Naive thymus-derived CD4-positive, alpha-beta T cell (primary cell): Measurements from ENCODE around the gene LYST. TPM values are rescaled to one million over a fixed set of nuclear protein-coding genes. Genes with fewer than 3 reads are reported as not detected.

ENCODE experiments used
- ATAC-seq: fragments of 150-1000 bp; cut with Tn5 transposase; 2 replicates; pipeline ENCODE4 v1.10.0; 2021; ENCODE audit warnings: mild to moderate bottlenecking, moderate library complexity
- CTCF ChIA-PET: fragments of 350-600 bp; sonication (Branson Sonifier 250); formaldehyde crosslinking; loops from one replicate; lab custom pipeline; 2021; ENCODE audit warnings: antibody characterized with exemption; lab: Charles Lee
- POLR2A ChIA-PET: fragments of 350-600 bp; sonication (Branson Sonifier 250); formaldehyde crosslinking; loops from one replicate; lab custom pipeline; 2021; ENCODE audit warnings: antibody characterized with exemption, inconsistent platforms; lab: Charles Lee
- DNase-seq, 9 donors: peaks; one replicate each; pipeline versions ENCODE4 v3.0.0 to v3.0.0-alpha.2; 2020 to 2022; ENCODE audit warnings: mixed read lengths in 1 of 9
- H3K27ac ChIP-seq: one replicate; pipeline ENCODE4 v1.7.0; 2013; ENCODE audit warnings: mild to moderate bottlenecking, low read depth, low read length, moderate library complexity
- H3K27me3 ChIP-seq, 2 donors: one replicate each; pipeline ENCODE4 v1.7.0; 2013; ENCODE audit warnings: low read length in 2 of 2, mild to moderate bottlenecking in 2 of 2, moderate library complexity in 2 of 2; ENCODE audit not compliant: control insufficient read depth in 2 of 2, insufficient read depth in 2 of 2
- H3K36me3 ChIP-seq, 3 experiments: 1 replicate in 2 of 3; 2 replicates in 1 of 3; pipeline ENCODE4 v1.7.0; 2013; ENCODE audit warnings: low read length in 3 of 3, mild to moderate bottlenecking in 3 of 3, moderate library complexity in 1 of 3; ENCODE audit not compliant: insufficient read depth in 3 of 3, control insufficient read depth in 2 of 3
- H3K4me1 ChIP-seq, 2 donors: one replicate each; pipeline ENCODE4 v1.7.0; 2013; ENCODE audit warnings: low read length in 2 of 2, mild to moderate bottlenecking in 2 of 2, moderate library complexity in 1 of 2; ENCODE audit not compliant: control insufficient read depth in 2 of 2, insufficient read depth in 2 of 2
- H3K4me3 ChIP-seq: 2 replicates; pipeline ENCODE4 v1.7.0; 2013; ENCODE audit warnings: mild to moderate bottlenecking, low read length
- H3K9me3 ChIP-seq, 3 experiments: 1 replicate in 2 of 3; 2 replicates in 1 of 3; pipeline ENCODE4 v1.7.0; 2013; ENCODE audit warnings: low read length in 3 of 3; ENCODE audit not compliant: control insufficient read depth in 2 of 3
- H3K27ac Mint-ChIP-seq, 9 donors: one replicate each; pipeline ENCODE4 v1.8.0; 2020 to 2022; ENCODE audit warnings: mixed read lengths in 9 of 9, mild to moderate bottlenecking in 8 of 9, moderate library complexity in 5 of 9, inconsistent platforms in 2 of 9
- H3K27me3 Mint-ChIP-seq, 5 donors: one replicate each; pipeline ENCODE4 v1.8.0; 2021 to 2022; ENCODE audit warnings: mixed read lengths in 5 of 5, mild to moderate bottlenecking in 1 of 5
- H3K36me3 Mint-ChIP-seq, 5 donors: one replicate each; pipeline ENCODE4 v1.8.0; 2020 to 2022; ENCODE audit warnings: mixed read lengths in 5 of 5, mild to moderate bottlenecking in 3 of 5, inconsistent platforms in 1 of 5
- H3K4me1 Mint-ChIP-seq, 7 donors: one replicate each; pipeline ENCODE4 v1.8.0; 2020 to 2022; ENCODE audit warnings: mixed read lengths in 7 of 7, mild to moderate bottlenecking in 3 of 7, inconsistent platforms in 1 of 7
- H3K4me3 Mint-ChIP-seq, 10 donors: one replicate each; pipeline ENCODE4 v1.8.0; 2020 to 2022; ENCODE audit warnings: mild to moderate bottlenecking in 10 of 10, mixed read lengths in 10 of 10, moderate library complexity in 6 of 10, inconsistent platforms in 2 of 10
- H3K9me3 Mint-ChIP-seq, 11 donors: one replicate each; pipeline ENCODE4 v1.8.0; 2020 to 2022; ENCODE audit warnings: mixed read lengths in 11 of 11, mild to moderate bottlenecking in 4 of 11, inconsistent platforms in 1 of 11, moderate library complexity in 1 of 11
- intact Hi-C, 2 donors: fragments of 100-400 bp; cut with micrococcal nuclease; formaldehyde crosslinking; loops; one replicate each; pipeline ENCODE4 v1.15.1; 2023
- polyA plus RNA-seq, 2 donors: library from polyadenylated mRNA; unstranded; fragments of 300-500 nt; fragmentation: Illumina TruSeq; gene quantifications; one replicate each; pipeline ENCODE4 v1.2.3, GENCODE V29; 2021
- total RNA-seq, 6 experiments: library from RNA in 5 of 6; stranded (reverse) in 5 of 6; gene quantifications; 1 replicate in 5 of 6; 2 replicates in 1 of 6; pipeline ENCODE4 v1.2.3 and lab custom pipeline; 2021 to 2026

LYST gene
- total and polyA plus RNA-seq, 7 experiments from 2014 or later = 5.7 to 98.1 (median 27.8) TPM

DNA sequence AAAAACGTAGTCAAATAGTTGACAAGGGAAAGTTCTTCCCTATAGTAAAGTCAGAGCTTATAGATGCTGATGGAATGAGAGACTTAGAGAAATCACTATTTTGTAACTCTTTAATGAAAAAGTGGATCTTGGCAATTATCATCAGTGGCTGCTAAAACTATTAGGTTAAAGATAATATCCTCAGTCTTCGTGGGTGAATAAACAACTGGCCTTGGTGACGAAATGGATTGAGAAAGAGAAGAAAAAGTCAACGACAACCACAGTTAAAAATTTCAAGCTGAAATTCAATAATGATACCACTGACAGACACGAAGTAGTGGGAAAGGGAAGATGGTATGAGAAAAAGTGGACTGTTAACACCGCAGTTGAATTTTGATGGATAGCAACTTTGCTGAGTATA, 127.1 kb downstream of the LYST start:
- Histone ChIP-seq H3K27me3 (no peaks in the 10 kb centered on the region), H3K36me3 (peaks cover 0 to 35% (median 21%) of the 10 kb centered on the region in 3 experiments), H3K9me3 (no peaks in the 10 kb centered on the region), H3K4me1 (no peaks in the 10 kb centered on the region), H3K27ac (no peak overlapping the region), H3K4me3 (no peak overlapping the region)
- Mint-ChIP-seq H3K4me3 (no peak overlapping the region), H3K27me3 (no peaks in the 10 kb centered on the region), H3K27ac (no peak overlapping the region), H3K9me3 (no peaks in the 10 kb centered on the region), H3K36me3 (peaks cover 9 to 58% (median 45%) of the 10 kb centered on the region in 5 donors), H3K4me1 (peaks cover 0 to 4% (median 0%) of the 10 kb centered on the region in 7 donors)
- ChIA-PET POLR2A (interaction anchor here (0.6 kb wide), 1 partner anchor 1254 kb away, joined by 3 read pairs; no protein-coding TSS in a partner anchor), CTCF (no interaction called here)
- DNase-seq (no peak), ATAC-seq (no peak)
- intact Hi-C loops = no loop called here

- ATAC-seq = no peak
- Mint-ChIP-seq H3K36me3 (peaks cover 5 to 53% (median 40%) of the 10 kb centered on the region in 5 donors), H3K27me3 (no peaks in the 10 kb centered on the region), H3K9me3 (no peaks in the 10 kb centered on the region), H3K4me1 (peaks cover 0 to 6% (median 0%) of the 10 kb centered on the region in 7 donors), H3K4me3 (no peak overlapping the region), H3K27ac (no peak overlapping the region)
- CTCF ChIA-PET = no interaction called here
- intact Hi-C loops = no loop called here
- Histone ChIP-seq H3K4me3 (no peak overlapping the region), H3K9me3 (no peaks in the 10 kb centered on the region), H3K27me3 (no peaks in the 10 kb centered on the region), H3K4me1 (no peaks in the 10 kb centered on the region), H3K36me3 (peaks cover 0 to 31% (median 21%) of the 10 kb centered on the region in 3 experiments), H3K27ac (no peak overlapping the region)
- POLR2A ChIA-PET = no interaction called here
- DNase-seq = no peak
These were observed 127.6 kb downstream of the LYST start for GRCh38 chr1:235739124-235739523.

DNA sequence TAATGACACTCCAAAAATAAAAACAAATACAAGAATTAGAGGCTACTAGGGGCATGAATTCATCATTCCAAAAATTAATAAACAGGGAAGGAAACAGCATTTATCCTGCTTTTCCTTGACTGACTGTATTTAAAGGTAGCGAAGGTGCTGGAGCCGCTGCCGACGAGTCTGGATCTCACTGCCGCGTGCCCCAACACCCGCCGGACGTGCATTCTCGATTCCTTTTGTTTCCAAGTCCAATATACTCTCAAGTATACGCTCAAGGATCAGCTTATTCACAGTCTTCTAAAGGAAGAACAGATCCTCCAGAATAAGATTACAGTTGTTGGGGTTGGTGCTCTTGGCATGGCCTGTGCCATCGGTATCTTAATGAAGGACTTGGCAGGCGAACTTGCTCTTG, 129.0 kb downstream of the LYST start:
- Mint-ChIP-seq H3K4me1 (peaks cover 0 to 6% (median 0%) of the 10 kb centered on the region in 7 donors), H3K4me3 (no peak overlapping the region), H3K27ac (no peak overlapping the region), H3K9me3 (no peaks in the 10 kb centered on the region), H3K36me3 (peaks cover 5 to 48% (median 36%) of the 10 kb centered on the region in 5 donors), H3K27me3 (no peaks in the 10 kb centered on the region)
- intact Hi-C loops = no loop called here
- Histone ChIP-seq H3K36me3 (peaks cover 0 to 23% (median 14%) of the 10 kb centered on the region in 3 experiments), H3K9me3 (no peaks in the 10 kb centered on the region), H3K27ac (no peak overlapping the region), H3K4me1 (no peaks in the 10 kb centered on the region), H3K4me3 (no peak overlapping the region), H3K27me3 (no peaks in the 10 kb centered on the region)
- DNase-seq (no peak), ATAC-seq (no peak)
- CTCF ChIA-PET = interaction anchor here (1.0 kb wide), 1 partner anchor 234 kb away, joined by 3 read pairs; no protein-coding TSS in a partner anchor
- POLR2A ChIA-PET = no interaction called here

DNA sequence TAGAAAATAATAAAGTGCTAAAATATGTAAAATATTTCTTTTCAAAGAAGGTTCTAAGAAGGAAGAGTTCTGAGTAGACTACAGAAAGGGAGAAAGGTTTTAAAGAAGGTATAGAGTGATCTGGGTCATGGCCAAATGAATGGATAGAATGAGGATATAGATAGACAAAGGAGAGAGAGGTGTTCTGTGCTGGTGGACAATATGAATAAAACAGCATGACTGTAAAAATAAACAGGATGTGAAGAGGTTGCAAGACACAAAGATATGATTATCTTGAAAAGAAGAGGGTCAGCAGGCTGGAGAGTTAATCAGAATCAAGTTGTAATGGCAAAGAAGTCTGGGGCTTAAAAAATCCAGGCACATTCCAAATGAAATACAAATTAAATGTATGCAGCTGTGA, 130.4 kb downstream of the LYST start:
- Histone ChIP-seq H3K27ac (no peak overlapping the region), H3K36me3 (peaks cover 0 to 21% (median 14%) of the 10 kb centered on the region in 3 experiments), H3K27me3 (no peaks in the 10 kb centered on the region), H3K4me3 (no peak overlapping the region), H3K4me1 (no peaks in the 10 kb centered on the region), H3K9me3 (no peaks in the 10 kb centered on the region)
- ATAC-seq (no peak), DNase-seq (no peak)
- Mint-ChIP-seq H3K4me3 (no peak overlapping the region), H3K36me3 (peaks cover 5 to 40% (median 31%) of the 10 kb centered on the region in 5 donors), H3K27me3 (no peaks in the 10 kb centered on the region), H3K27ac (no peak overlapping the region), H3K9me3 (no peaks in the 10 kb centered on the region), H3K4me1 (peaks cover 0 to 6% (median 0%) of the 10 kb centered on the region in 7 donors)
- POLR2A ChIA-PET = no interaction called here
- intact Hi-C loops = no loop called here
- CTCF ChIA-PET = no interaction called here

DNA sequence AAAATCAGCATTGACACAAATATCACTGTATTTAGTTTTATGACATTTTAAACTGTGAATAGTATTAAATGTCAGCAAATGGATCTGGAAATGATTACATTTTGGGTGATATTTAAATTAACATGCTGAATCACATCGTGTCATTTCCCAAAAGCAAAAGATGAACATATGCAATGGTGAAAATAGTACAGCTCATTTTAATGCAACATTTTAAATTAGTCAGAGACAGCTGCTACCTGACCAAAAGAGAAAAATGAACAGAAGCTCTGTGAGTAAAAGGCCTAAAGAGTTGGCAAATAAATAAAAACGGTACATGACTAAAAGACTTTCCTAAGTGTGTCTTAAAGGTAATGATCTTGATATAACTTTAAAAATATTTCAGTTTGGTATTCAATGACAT, 131.1 kb downstream of the LYST start:
- CTCF ChIA-PET = no interaction called here
- Histone ChIP-seq H3K9me3 (no peaks in the 10 kb centered on the region), H3K4me3 (no peak overlapping the region), H3K36me3 (peaks cover 0 to 21% (median 16%) of the 10 kb centered on the region in 3 experiments), H3K27me3 (no peaks in the 10 kb centered on the region), H3K4me1 (no peaks in the 10 kb centered on the region), H3K27ac (no peak overlapping the region)
- Mint-ChIP-seq H3K36me3 (peaks cover 5 to 39% (median 27%) of the 10 kb centered on the region in 5 donors), H3K27me3 (no peaks in the 10 kb centered on the region), H3K4me1 (peaks cover 0 to 6% (median 0%) of the 10 kb centered on the region in 7 donors), H3K27ac (no peak overlapping the region), H3K9me3 (no peaks in the 10 kb centered on the region), H3K4me3 (no peak overlapping the region)
- POLR2A ChIA-PET = interaction anchor here (0.6 kb wide), 1 partner anchor 681 kb away, joined by 3 read pairs; no protein-coding TSS in a partner anchor
- ATAC-seq = no peak
- intact Hi-C loops = no loop called here
- no peak for DNase-seq

- Histone ChIP-seq H3K4me1 (no peaks in the 10 kb centered on the region), H3K36me3 (peaks cover 0 to 12% (median 11%) of the 10 kb centered on the region in 3 experiments), H3K27me3 (no peaks in the 10 kb centered on the region), H3K27ac (no peak overlapping the region), H3K4me3 (no peak overlapping the region), H3K9me3 (no peaks in the 10 kb centered on the region)
- DNase-seq (no peak), ATAC-seq (no peak)
- Mint-ChIP-seq H3K27ac (no peak overlapping the region), H3K4me3 (no peak overlapping the region), H3K36me3 (peaks cover 5 to 29% (median 17%) of the 10 kb centered on the region in 5 donors), H3K27me3 (no peaks in the 10 kb centered on the region), H3K9me3 (no peaks in the 10 kb centered on the region), H3K4me1 (peaks cover 0 to 6% (median 0%) of the 10 kb centered on the region in 7 donors)
- intact Hi-C loops = loop anchor here in 1 of 2 donors (5.0 kb wide), 1 partner anchor 238 kb away; no protein-coding TSS in a partner anchor
- ChIA-PET CTCF (interaction anchor here (0.6 kb wide), 1 partner anchor 19 kb away, joined by 3 read pairs; no protein-coding TSS in a partner anchor), POLR2A (no interaction called here)
These were observed 132.4 kb downstream of the LYST start for GRCh38 chr1:235734335-235734734.

- H3K9me3 Mint-ChIP-seq = no peaks in the 10 kb centered on the region
- ChIA-PET POLR2A (no interaction called here), CTCF (interaction anchor here (0.8 to 1.5 kb wide), 2 partner anchors 242 to 648 kb away, joined by 3 to 6 read pairs; no protein-coding TSS in a partner anchor)
- Histone ChIP-seq H3K9me3 (no peaks in the 10 kb centered on the region), H3K4me3 (no peak overlapping the region), H3K4me1 (no peaks in the 10 kb centered on the region), H3K36me3 (peaks cover 0 to 14% (median 6%) of the 10 kb centered on the region in 3 experiments), H3K27ac (no peak overlapping the region), H3K27me3 (no peaks in the 10 kb centered on the region)
- DNase-seq = no peak
- no peak overlapping the region for H3K4me3 Mint-ChIP-seq
- no peaks in the 10 kb centered on the region for H3K27me3 Mint-ChIP-seq
- peaks cover 0 to 10% (median 4%) of the 10 kb centered on the region in 5 donors for H3K36me3 Mint-ChIP-seq
- no peak for ATAC-seq
- intact Hi-C loops = loop anchor here in 1 of 2 donors (5.0 kb wide), 1 partner anchor 242 kb away; no protein-coding TSS in a partner anchor
- H3K4me1 Mint-ChIP-seq = peaks cover 0 to 2% (median 0%) of the 10 kb centered on the region in 7 donors
- H3K27ac Mint-ChIP-seq = no peak overlapping the region
These were observed 136.7 kb downstream of the LYST start for GRCh38 chr1:235730007-235730406.
